NCI-H2196 treated with DMSO at 0.1 percent for 48 hours (cell line): ENCODE measurements around the gene RAD23B.
"Not testable (repeated sequence)": the region's sequence is repeated elsewhere in the genome, so short reads cannot be mapped to it uniquely, and the experiment has no call there.

Experiments
- DNase-seq: peaks from one replicate; lab custom pipeline; 2025; ENCODE audit not compliant: unreplicated experiment; lab: John Stamatoyannopoulos, UW

Gene RAD23B

DNA sequence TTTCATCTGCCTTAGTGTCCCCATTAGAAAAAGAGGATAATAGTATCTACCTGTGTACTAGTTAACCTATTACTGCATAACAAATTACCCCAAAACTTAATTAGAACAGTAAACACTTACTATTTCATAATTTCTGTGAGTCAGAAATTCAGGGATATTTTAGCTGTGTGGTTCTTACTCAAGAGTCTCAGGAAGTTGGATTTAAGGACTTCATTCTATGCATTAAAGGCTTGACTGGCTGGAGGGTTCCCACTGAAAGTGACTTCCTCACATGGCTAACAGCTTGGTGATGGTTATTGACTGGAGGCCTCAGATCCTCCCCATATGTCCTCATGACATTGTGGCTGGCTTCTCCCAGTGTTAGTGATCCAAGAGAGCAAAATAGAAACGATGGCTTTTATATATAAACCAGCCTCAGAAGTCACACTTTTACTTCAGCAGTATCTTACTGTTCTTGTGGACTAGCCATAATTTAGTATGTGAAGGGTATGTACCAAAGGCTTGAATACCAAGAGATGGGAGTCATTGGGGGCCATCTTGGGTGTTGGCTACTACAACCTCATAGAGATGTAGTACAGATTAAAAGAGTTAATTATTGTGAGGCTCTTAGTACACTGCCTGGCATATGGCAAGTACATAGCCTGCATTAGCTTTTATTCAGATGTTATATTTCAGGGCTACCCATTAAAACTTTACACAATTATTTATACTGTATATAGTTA, 9.9 kb downstream of the RAD23B start:
- no peak for DNase-seq

GRCh38 chr9:107293543-107294085, 10.5 kb downstream of the RAD23B start:
- no peak for DNase-seq

- no peak for DNase-seq
Measured at GRCh38 chr9:107294756-107295155, 11.7 kb downstream of the RAD23B start.

DNA sequence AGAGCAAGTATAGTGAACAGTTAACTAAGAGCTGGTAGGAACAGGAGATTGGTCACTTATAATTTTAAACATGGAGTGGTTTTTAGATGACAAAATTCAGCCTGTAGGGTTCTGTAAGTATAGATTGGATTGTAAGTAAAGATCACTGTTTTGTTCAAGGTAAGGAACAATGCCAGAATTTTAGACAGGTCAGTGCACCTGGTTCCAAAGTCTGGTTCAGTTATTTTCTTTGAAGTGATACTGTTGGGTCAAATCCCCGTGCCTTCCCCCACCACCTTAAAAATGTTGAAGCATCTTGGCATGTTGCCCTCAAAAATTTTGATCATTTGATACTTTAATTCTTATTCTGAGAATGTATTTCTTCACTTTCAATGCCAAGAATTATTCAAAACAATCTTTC, 12.9 kb downstream of the RAD23B start:
- no peak for DNase-seq

- not testable (repeated sequence) for DNase-seq
Measured at GRCh38 chr9:107296592-107296991, 13.5 kb downstream of the RAD23B start.

DNA sequence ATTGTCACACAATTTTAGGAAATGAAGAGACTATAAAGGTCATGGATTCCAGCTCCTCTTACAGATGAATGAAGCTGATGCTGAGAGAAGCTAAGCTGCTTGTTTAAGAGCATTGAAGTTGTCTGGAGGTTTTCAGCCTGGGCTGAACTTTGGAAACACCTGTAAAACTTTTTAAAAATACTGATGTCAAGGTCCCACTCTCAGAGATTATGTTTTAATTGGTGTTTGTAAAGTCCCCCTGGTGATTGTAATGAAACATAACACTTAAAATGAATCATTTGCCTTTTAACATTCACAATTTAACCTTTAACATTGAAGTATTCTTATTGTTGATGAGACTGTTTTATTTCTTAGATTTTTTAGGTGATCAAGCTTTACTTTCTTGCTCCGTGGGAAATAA, 16.4 kb downstream of the RAD23B start:
- DNase-seq: no peak

DNA sequence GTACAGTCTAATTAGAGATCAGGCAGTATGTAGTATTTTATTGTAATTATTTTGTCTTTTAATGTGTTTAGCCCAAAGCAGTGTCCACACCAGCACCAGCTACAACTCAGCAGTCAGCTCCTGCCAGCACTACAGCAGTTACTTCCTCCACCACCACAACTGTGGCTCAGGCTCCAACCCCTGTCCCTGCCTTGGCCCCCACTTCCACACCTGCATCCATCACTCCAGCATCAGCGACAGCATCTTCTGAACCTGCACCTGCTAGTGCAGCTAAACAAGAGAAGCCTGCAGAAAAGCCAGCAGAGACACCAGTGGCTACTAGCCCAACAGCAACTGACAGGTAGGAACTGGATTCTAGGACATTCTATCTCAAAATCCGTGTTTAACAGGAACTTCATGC, 23.2 kb downstream of the RAD23B start:
- no peak for DNase-seq

DNA sequence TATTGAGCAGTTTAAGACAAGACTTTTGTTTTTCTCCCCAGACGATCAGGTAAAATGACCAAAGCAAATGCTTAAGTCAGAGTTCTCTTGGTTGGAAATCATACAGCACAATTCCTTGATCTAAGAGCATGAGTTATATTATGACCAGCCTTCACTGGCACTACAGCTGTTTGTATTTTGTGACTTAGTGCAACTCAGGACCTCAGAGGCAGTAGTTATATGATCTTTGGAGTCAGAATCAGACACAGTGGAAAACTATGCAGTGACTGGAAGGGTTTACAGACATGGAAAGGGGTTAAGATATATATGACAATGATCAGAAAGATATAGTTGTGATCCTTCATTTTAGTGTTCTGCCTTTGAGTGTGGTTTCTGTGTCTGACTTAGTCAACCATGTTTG, 24.3 kb downstream of the RAD23B start:
- no peak for DNase-seq

- no peak for DNase-seq
Measured at GRCh38 chr9:107308461-107308860, 25.4 kb downstream of the RAD23B start.

GRCh38 chr9:107309271-107309670, 26.2 kb downstream of the RAD23B start:
- no peak for DNase-seq

- no peak for DNase-seq
Measured at GRCh38 chr9:107312376-107313050, 29.4 kb downstream of the RAD23B start.

DNA sequence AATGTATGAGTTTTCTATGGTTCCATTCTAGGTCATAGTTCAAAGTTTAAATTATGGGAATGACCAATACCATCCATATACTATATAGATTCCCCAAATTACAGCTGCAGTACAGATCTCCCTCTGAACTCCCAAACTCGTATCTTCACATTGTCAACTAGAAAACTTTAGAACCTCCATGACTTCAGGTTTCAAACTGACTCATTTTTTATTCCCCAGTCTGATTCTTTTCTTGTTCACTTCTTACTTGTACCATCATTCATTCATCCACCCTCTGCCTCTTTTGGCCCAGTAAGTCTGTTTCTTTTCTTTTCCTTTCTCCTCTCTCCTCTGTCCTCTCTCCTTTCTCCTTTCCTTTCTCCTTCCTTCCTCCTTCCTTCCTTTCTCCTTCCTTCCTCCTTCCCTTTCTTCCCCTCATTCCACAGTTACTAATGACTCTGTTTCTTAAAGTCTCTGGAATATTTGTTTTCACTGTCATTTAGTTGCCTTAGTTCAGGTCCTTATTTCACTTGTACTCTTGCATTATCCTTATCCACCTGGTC, 30.5 kb downstream of the RAD23B start:
- no peak for DNase-seq

DNA sequence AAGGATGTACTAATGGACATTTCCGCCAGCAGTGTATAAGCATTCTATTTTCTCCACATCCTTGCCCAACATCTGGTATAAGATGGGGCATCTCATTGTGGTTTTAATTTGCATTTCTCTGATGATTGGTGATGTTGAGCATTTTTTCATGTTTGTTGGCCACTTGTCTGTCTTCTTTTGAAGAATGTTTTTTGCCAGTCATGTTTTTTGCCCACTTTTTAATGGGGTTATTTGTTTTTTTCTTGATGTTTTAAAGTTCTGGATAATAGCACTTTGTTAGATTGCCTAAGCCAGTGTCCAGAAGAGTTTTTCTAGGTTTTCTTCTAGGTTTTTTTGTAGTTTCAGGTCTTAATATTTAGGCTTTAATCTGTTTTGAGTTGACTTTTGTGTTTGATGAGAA, 31.7 kb downstream of the RAD23B start:
- DNase-seq: no peak

DNA sequence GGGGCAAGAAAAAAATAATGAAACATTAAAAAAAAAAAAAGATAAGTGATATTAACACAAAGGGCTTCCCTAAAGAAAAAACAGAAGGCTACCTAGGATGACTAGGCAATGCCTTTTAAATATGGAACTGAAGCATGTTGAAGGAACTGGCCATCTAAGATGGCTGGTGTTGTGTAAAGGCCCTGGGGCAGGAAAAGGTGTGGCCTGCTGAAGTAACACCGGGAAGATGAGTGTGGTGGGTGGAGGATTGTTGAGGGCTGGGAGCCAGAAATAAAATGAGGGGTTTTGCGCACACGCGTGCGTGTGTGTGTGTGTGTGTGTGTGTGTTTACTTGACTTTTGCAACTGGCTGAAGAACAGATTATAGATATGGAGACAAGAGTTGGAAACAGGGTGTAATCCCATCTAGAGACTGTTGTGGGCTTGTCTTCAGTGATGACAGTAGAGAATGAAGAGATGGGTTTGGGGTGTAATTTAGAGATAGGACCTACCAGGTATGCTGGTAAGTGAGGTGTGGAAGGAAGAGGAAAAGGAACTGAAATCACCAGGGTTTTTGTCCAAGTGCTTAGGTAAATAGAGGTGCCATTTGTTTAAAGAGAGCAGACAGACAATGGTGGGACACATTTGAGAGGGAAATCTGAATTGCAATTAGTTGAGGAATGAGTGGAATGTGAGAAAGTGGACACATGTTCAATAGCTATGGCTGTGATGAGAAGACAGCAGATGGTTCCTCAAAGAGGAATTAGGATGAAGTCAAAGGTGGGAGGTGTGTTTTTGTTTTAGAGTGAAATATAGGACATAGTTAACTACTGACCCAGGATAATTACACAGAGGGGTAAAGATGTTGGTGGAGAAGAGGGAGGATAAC, 33.9 kb downstream of the RAD23B start:
- DNase-seq: no peak

DNA sequence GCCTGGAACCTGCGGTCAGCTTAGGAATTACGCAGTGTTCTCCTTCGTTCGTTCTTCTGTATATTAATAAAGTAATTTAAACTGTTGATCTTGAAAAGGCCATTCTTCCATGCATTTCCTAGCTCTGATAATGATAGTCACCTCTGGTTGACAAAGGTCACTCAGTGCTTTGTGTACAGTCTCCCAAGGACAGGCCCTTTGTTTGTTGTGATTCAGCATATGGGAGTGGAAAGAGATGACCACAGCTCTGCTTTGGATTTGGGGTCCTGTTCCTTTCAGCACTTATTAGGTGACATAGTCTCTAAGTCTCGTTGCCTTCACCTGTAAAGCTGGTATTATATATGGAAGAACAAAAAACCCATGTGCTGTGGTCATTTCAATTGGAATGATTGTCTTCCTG, 39.6 kb downstream of the RAD23B start:
- DNase-seq: no peak

DNA sequence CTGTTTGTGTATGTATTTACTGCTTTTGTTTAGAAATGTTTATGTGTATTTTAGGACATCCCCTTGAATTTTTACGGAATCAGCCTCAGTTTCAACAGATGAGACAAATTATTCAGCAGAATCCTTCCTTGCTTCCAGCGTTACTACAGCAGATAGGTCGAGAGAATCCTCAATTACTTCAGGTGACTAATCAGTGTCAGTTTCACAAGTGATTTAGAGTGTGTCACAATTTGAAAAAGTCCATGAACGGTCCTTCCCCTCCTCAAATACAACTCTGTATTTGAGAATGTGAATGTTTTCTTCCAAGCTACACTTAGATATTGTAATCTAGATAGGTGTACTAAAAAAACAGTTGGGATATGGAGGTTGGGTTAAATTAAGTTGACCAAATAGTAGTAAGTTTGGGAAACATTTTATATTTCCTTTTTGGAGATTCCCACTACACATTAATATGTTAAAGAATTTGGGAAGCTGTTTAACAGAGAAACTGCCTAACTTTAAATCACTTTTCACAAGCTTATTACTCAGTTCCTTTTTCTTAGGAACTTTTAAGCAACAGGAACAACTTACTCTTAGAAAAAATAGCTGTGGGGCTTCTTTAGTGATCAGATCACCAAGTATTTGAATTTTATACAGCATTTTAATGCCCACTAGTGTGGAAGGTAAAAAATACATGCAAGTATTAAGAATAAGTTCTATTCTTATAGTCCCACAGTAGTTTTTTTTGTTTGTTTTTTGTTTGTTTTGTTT, 40.9 kb downstream of the RAD23B start:
- DNase-seq: no peak

DNA sequence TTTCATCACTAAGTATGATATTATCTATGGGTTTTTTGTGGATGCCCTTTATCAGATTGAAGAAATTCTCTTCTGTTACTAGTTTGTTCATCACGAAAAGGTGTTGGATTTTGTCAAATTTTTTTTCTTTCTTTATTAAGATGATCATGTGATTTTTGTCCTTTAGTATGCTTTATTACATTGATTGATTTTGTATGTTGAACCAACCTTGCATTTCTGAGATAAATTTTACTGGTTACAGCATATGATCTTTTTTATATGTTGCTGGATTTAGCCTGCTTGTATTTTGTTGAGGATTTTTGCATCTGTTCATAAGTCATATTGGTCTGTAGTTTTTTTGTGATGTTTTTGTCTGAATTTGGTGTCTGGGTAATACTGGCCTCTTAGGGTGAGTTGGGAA, 42.8 kb downstream of the RAD23B start:
- DNase-seq: no peak

GRCh38 chr9:107328510-107328909, 45.4 kb downstream of the RAD23B start:
- DNase-seq: no peak

GRCh38 chr9:107330420-107330819, 47.3 kb downstream of the RAD23B start:
- DNase-seq: no peak

DNA sequence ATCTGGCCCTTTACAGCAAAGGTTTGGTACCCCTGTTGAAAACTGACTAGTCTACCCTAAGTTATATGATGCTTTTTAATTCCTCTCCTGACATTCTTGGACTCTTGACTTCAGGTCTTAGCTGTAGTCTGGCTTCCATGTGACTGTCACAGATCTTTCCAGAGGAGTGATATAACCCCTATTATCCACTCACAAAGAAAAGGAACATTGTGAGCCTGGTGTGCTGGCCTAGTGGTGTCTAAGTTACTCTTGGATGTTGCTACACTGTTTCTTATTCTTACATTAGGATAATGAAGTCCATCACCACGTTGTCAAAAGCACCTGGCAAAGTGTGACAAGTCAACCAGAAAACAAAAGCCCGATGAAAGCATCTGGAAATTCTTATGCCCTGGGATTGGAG, 49.8 kb downstream of the RAD23B start:
- DNase-seq: no peak

DNA sequence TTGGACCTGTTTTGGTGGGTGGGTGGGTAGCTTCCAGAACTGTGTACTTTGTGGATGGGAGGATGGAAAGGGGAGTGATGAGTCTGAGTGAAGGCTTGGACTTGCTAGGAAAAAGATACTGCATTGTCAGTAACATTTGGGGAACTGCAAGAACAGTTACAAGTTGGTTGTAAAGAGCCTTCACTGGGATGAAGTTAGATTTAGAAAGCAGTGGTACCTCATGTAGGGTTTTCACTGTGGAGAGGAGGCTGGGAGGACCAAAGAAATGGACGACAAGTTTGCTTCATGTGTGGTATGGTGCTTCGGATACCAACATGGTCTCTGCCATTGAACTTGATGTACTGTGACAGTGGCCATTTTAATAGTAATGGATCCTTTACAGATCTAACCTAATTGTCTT, 50.3 kb downstream of the RAD23B start:
- DNase-seq: no peak
